T-helper 22 cell (primary cell): ENCODE measurements around the gene FMO2.

Source experiments
- DNase-seq: peaks from one replicate; pipeline ENCODE4 v3.0.0-alpha.2; 2020; ENCODE audit warnings: low read depth

The FMO2 gene

GRCh38 chr1:171185091-171185490 is at the start of gene FMO2:
TSS of gene FMO2 (plus strand) at chr1:171185300. CDS start at chr1:171185714, 414 bp downstream.
- DNase-seq = no peak

GRCh38 chr1:171137580-171137979 is 47.5 kb upstream of the FMO2 start:
- no peak for DNase-seq

- no peak for DNase-seq
Measured at GRCh38 chr1:171138980-171139379, 46.1 kb upstream of the FMO2 start.

- no peak for DNase-seq
Measured at GRCh38 chr1:171139890-171140289, 45.2 kb upstream of the FMO2 start.

GRCh38 chr1:171140401-171140800 is 44.7 kb upstream of the FMO2 start:
- no peak for DNase-seq

- no peak for DNase-seq
Measured at GRCh38 chr1:171140956-171141687, 44.0 kb upstream of the FMO2 start.

- no peak for DNase-seq
Measured at GRCh38 chr1:171141688-171142415, 43.2 kb upstream of the FMO2 start.

GRCh38 chr1:171142416-171143385 is 42.4 kb upstream of the FMO2 start:
- DNase-seq = no peak

GRCh38 chr1:171150156-171150555 is 34.9 kb upstream of the FMO2 start:
- DNase-seq = no peak

- no peak for DNase-seq
Measured at GRCh38 chr1:171152549-171152948, 32.6 kb upstream of the FMO2 start.

- no peak for DNase-seq
Measured at GRCh38 chr1:171155484-171155883, 29.6 kb upstream of the FMO2 start.

GRCh38 chr1:171158096-171158495 is 27.0 kb upstream of the FMO2 start:
- no peak for DNase-seq

GRCh38 chr1:171158551-171158950 is 26.5 kb upstream of the FMO2 start:
- no peak for DNase-seq

- DNase-seq = no peak
Measured at GRCh38 chr1:171159148-171159547, 26.0 kb upstream of the FMO2 start.

- DNase-seq = no peak
Measured at GRCh38 chr1:171160211-171160610, 24.9 kb upstream of the FMO2 start.

- DNase-seq = no peak
Measured at GRCh38 chr1:171160639-171161354, 24.3 kb upstream of the FMO2 start.

GRCh38 chr1:171161431-171161830 is 23.7 kb upstream of the FMO2 start:
- no peak for DNase-seq

GRCh38 chr1:171166361-171166760 is 18.7 kb upstream of the FMO2 start:
- no peak for DNase-seq

GRCh38 chr1:171167785-171168184 is 17.3 kb upstream of the FMO2 start:
- no peak for DNase-seq

GRCh38 chr1:171172471-171172870 is 12.6 kb upstream of the FMO2 start:
- no peak for DNase-seq

- no peak for DNase-seq
Measured at GRCh38 chr1:171173069-171173468, 12.0 kb upstream of the FMO2 start.
